GM12878 (cell line): ENCODE measurements around the gene GPSM1.

Experiments
- ATF2 ChIP-seq: IDR thresholded peaks from 2 replicates; pipeline ENCODE4 v1.6.1; 2012; ENCODE audit warnings: low read length, inconsistent platforms
- CTCF ChIP-seq, 3 experiments: IDR thresholded peaks in 2 of 3; conservative IDR thresholded peaks in 1 of 3; 2 replicates each; pipeline ENCODE4 v1.5.1; 2011; ENCODE audit warnings: low read depth in 3 of 3, low read length in 3 of 3, mild to moderate bottlenecking in 3 of 3, control low read depth in 2 of 3, moderate library complexity in 2 of 3, inconsistent platforms in 1 of 3, mixed read lengths in 1 of 3; ENCODE audit not compliant: control insufficient read depth in 2 of 3, insufficient read depth in 1 of 3; ENCODE audit errors: extremely low read depth in 1 of 3
- FOS ChIP-seq: IDR thresholded peaks from 3 replicates; pipeline ENCODE4 v1.6.1; 2011; ENCODE audit warnings: borderline replicate concordance; ENCODE audit not compliant: insufficient read length; ENCODE audit errors: extremely low read depth
- GABPA ChIP-seq: IDR thresholded peaks from 2 replicates; pipeline ENCODE4 v1.6.1; 2014; ENCODE audit warnings: antibody characterized with exemption, low read depth, mild to moderate bottlenecking, inconsistent platforms
- MEF2A ChIP-seq: IDR thresholded peaks from 2 replicates; pipeline ENCODE4 v1.6.1; 2011; ENCODE audit warnings: low read depth, mild to moderate bottlenecking, low read length, moderate library complexity; ENCODE audit not compliant: insufficient read depth
- SIN3A ChIP-seq: IDR thresholded peaks from 2 replicates; pipeline ENCODE4 v1.6.1; 2012; ENCODE audit warnings: low read depth, low read length, improper control_type of control experiment

- TF ChIP-seq MEF2A (no peak), GABPA (no peak), ATF2 (no peak), FOS (no peak), CTCF (IDR thresholded peaks at IDR 0.05 in 2 of 3, conservative IDR thresholded peaks at IDR 0.05 in 1 of 3; ENCODE audit: control insufficient read depth in 2 of 3, extremely low read depth in 1 of 3, insufficient read depth in 1 of 3, low read depth in 3 of 3, low read length in 3 of 3) (no peak), SIN3A (no peak)
Measured at GRCh38 chr9:136359774-136360718, 32.7 kb downstream of the GPSM1 start.
